HG03521 (cell line): ENCODE measurements around the gene TM4SF1.
A peak's percentile ranks its signal among the peaks of the same experiment; 100 is the strongest.
"Not testable (repeated sequence)": the region's sequence is repeated elsewhere in the genome, so short reads cannot be mapped to it uniquely, and the experiment has no call there.

Source experiments
- ATAC-seq: cut with Tn5 transposase; IDR thresholded peaks from one replicate; pipeline ENCODE4 v1.9.1; 2021; ENCODE audit warnings: mild to moderate bottlenecking, moderate library complexity; ENCODE audit not compliant: unreplicated experiment

TM4SF1 gene

DNA sequence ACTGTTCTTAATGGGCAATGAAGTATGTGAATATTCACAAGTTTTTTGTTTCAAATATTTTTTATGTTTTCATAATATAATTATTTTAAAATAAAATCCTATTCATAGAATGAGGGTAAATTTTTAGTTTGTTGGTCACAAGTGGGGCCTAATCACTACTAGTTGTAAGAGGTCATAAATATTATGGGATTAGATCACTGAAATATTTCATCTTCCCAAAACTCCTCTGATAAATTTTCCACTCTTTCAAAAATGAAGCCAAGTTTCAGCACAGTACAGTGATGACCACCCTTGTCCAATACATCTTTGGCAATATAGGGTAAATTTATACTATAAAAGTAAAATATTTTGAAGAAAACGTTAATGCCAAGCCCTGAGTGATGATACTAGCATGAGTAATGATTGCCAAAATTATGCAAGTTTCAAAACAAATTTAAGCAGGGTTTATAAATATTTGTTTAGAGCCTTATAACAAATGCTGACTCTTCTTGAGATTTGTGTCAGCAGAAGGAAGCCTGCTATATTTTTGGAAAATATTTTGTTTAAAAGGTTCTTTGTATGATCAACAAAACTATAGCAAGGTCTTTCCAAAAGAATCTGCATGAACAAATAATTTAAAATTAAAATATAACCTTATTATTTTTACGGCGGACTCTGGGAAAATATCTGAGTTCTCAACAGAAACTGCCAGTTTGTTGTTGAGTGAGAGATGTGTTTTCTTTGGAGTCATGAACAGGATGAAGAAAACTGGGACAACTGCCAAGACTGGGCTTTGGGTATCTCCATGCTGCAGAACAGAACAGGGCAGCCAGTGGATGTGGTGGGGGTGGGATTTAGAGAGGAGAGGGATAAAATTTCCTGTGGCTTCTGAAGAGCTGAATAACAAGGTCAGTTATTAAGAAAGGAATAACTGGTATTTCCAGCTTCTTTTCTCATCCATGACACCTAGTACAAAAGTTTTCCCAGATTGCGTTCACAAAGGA is 17.9 kb upstream of the TM4SF1 start:
- no peak for ATAC-seq

- ATAC-seq = peak; percentile 65
These were observed 16.1 kb upstream of the TM4SF1 start for GRCh38 chr3:149393345-149394160.

DNA sequence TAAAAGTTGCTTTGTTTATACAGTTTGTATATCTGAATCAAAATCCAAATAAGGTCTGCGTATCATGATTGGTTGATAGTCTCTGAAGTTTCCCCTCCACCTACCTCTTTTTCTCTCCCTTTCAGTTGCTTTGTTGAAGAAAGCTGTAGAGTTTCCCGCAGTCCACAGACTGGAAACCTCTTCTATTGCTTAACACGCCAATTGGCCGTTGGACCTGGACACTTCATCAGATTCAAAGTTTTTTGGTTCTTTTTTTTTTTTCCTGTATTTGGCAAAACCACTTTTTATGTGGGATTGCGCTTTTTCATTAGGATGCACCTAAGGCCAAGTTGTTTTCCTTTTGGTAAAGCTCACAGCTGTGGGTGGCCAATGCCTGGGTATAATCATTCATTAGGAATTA is 14.5 kb upstream of the TM4SF1 start:
- no peak for ATAC-seq

- no peak for ATAC-seq
These were observed 13.3 kb upstream of the TM4SF1 start for GRCh38 chr3:149390772-149391212.

- ATAC-seq = no peak
These were observed 12.8 kb upstream of the TM4SF1 start for GRCh38 chr3:149390294-149390693.

DNA sequence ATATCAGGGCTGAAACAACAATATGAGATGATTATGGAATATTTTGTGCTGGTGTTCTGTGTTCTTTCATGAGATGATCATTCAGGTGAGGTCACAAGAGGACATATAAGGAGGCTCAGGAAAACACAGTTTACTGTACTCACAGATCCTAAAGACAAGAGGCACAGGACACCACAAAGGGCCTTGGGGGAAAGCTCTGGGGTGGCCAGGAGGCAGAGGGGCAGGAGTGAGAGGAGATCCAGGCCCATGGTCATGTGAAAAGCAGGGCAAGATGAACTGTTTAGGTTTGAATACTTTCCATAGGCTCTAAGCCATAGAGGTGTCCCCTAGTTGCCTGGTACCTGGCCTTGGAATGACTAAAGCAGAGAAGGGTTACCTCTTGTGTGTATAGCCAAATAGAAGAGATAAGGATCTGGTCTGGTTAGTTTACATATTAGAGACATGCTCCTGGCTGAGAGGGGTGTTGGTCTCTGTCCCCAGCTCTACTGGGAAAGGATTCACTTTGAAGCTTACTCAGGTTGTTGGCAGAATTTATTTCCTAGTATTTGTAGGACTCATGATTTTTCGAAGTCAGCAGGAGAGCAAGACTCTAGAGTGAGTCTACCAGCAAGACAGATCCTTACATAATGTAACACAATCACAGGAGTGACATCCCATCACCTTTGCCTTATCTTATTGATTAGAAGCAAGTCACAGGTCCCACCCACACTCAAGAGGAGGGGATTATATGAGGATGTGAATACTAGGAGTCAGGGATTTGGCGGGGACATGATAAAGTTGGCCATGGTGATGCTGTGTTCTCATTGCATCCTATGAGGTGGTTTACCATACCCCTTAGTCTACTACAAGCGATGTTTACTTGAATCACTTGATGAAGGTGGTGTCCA is 11.3 kb upstream of the TM4SF1 start:
- ATAC-seq = no peak

- ATAC-seq = no peak
These were observed 10.6 kb upstream of the TM4SF1 start for GRCh38 chr3:149388001-149388440.

- no peak for ATAC-seq
These were observed 8.8 kb upstream of the TM4SF1 start for GRCh38 chr3:149386299-149386606.

- ATAC-seq = no peak
These were observed 8.3 kb upstream of the TM4SF1 start for GRCh38 chr3:149385617-149386298.

DNA sequence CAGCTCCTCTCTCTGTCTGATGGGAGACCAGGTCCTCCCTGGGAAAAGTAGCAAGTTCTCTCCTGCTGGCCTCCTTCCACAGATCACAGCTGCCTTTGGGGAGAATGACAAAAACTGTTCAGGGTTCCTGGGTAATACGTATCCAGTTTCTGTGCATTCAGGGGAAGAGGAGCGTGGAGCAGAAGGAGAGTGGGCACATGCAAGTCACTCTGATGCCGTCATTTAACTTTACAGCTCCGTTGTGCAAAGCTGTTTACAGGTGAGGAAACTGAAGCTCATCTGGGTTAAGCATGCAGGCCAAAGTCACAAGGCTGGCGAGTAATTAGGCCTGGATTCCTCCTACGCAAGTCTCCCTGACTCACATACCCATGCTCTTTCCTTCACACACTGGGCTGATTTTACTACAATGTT is 7.5 kb upstream of the TM4SF1 start:
- ATAC-seq = no peak

GRCh38 chr3:149384167-149384566 is 6.7 kb upstream of the TM4SF1 start:
- no peak for ATAC-seq

DNA sequence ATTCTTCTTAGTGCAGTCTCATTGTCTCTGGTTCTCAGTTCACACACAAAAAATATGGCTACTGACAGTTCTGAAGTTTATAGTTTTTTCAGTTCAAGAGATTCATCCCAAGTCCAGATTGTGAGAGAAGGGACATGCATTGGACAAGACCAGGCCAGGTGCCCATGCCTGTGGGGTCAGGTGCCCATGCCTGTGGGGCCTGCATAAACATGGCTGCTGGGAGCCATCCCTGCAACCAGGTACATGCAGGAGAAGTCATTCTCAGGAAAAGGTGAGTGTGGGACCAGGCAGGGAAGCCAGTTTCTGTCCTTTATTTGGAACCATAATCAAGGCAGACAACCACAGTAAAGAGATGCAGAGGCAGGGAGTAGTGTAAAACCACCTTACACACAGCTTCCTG is 6.3 kb upstream of the TM4SF1 start:
- no peak for ATAC-seq

DNA sequence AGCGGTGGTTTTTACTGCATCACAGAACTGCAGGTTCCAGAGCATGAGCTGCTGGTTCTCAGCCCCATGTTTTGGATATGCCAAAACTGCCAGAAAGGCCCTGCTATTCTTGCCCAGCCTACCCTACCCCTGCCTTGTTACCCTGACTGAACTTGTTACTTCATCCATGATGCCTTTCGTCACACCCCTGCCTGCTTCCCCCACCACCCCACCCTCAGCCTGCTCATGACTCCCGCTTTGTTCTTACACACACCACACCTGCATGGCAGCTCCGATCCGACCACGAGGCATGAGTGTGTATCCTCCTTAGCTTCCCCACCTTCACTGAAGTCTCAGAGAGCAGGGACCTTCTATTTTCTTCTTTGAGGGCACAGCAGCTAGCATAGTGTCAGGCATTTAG is 5.1 kb upstream of the TM4SF1 start:
- ATAC-seq = no peak

DNA sequence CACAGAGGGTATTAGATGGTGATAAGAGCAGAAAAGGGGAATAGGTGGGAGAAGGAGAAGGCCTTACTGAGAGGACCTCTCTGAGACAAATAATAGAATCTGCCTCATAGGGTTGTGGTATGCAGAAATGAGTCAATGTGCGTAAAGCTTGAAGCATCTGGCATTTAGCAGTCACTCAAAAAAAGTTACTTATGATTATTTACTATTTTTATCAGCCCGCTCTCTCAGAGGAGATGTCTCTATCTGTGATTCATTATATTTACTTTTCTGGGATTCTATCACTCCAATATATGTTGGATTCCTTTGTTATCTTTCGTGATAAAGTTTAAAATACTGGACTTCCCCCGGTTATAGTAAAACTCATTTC is 4.6 kb upstream of the TM4SF1 start:
- ATAC-seq = no peak

- no peak for ATAC-seq
These were observed 4.0 kb upstream of the TM4SF1 start for GRCh38 chr3:149381173-149382100.

GRCh38 chr3:149380220-149380619 is 2.8 kb upstream of the TM4SF1 start:
- not testable (repeated sequence) for ATAC-seq

DNA sequence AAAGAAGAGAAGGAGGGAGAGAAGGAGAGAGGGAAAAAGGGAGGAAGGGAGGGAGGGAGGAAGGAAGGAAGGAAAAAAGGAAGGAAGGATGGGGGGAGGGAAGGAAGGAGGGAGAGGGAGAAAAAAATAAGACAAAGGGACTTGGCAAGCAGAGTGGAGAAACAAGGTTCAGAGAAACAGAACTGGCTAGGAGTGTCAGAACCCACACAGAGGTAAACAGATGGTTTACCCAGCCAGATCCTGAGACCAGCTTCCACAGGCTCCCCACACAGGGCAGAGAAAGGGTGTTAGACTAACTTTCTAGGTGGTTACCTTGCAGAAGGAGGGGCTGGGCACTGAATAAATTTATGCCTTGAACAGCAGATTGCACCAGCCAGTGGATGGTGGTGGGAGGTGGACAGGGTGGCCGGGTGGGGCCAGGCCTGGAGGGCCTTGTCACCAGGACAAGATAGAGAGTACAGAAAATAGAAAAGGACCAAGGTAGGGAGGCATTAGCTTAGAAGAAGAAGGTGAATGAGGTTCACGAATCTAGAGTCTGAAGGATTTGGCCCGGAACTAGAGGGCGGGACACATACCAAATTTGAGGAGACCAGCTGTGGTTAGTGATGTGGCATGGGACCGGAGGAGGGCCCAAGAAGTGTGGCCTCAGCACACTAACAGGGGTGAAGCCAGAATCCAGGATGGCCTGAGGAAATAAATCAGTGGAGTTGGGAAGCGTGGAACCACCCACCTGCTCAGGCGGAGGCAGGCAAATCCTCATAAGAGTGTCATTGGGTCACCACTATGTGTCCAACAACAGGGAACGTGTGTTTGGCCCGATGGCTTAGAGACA is 1.2 kb upstream of the TM4SF1 start:
- no peak for ATAC-seq

DNA sequence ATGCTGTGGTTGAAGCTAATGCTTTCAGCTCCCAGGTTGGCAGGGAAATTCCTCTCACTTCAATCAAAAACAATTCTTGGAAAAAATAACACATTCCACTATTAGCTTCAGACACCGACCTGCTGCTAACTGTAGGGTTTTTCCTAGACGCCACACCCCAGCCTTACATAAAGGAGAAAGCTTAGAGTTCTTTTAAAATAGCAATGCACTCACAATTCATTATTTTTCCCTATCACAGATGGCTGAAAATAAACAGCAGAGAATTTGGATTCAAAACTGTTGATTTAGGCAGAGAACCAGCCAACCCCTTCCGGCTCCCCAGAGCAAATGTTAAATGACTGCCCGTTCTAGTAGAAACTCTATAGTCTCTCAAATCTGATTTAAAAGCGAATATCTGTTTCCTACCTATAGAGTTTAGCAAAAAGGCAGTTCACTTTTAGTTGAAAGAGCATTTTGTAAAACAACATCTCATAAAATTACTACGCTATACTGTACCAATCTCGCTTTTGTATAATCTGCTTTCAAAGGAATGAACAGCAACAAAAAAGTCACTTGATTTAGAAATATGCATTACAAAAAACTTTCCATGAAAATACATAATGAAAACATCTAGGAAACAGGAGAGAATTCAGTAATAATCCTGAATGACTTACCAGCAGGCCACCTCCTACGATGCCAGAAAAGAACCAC is 586 bp downstream of the TM4SF1 start:
- ATAC-seq = no peak
